GM12864 (cell line): ENCODE data around the gene ZNF639.
"Not testable (repeated sequence)": the region's sequence is repeated elsewhere in the genome, so short reads cannot be mapped to it uniquely, and the experiment has no call there.

Experiments
- DNase-seq: peaks from one replicate; pipeline ENCODE4 v3.0.0-alpha.2; 2011; ENCODE audit warnings: low read depth
- H3K4me3 ChIP-seq: 2 replicates; pipeline ENCODE4 v1.5.1; 2011; ENCODE audit warnings: mild to moderate bottlenecking, low read depth, low read length, control low read depth
- CTCF ChIP-seq: IDR thresholded peaks from 2 replicates; pipeline ENCODE4 v1.5.1; 2011; ENCODE audit warnings: low read depth, mild to moderate bottlenecking, moderate library complexity, low read length, control low read depth, inconsistent platforms; ENCODE audit errors: missing control alignments

ZNF639 gene

GRCh38 chr3:179322286-179323196 is at the start of gene ZNF639:
Gene ZNF639, plus strand, starts transcription at chr3:179323031. Its CDS starts 5,263 bp downstream, at chr3:179328294.
- peak; percentile 77 for TF ChIP-seq CTCF
- DNase-seq: peak; percentile 66

GRCh38 chr3:179274434-179274833 is 48.4 kb upstream of the ZNF639 start:
- not testable (repeated sequence) for DNase-seq, H3K4me3 ChIP-seq

More at GRCh38 chr3:179322286-179323196, at the start of gene ZNF639:
- H3K4me3 ChIP-seq: peak within 1 kb of the TSS; percentile 98

GRCh38 chr3:179276001-179276400 is 46.8 kb upstream of the ZNF639 start:
- no peak for TF ChIP-seq CTCF

GRCh38 chr3:179276743-179277142 is 46.1 kb upstream of the ZNF639 start:
- DNase-seq: no peak
- no peak for TF ChIP-seq CTCF
- no peak overlapping the region for H3K4me3 ChIP-seq

More at GRCh38 chr3:179276001-179276400, 46.8 kb upstream of the ZNF639 start:
- DNase-seq: no peak
- no peak overlapping the region for H3K4me3 ChIP-seq

- no peak for DNase-seq
- TF ChIP-seq CTCF: no peak
These were observed 44.7 kb upstream of the ZNF639 start for GRCh38 chr3:179278151-179278550.

GRCh38 chr3:179278932-179279693 is 43.7 kb upstream of the ZNF639 start:
- DNase-seq: no peak

More at GRCh38 chr3:179278151-179278550, 44.7 kb upstream of the ZNF639 start:
- no peak overlapping the region for H3K4me3 ChIP-seq

More at GRCh38 chr3:179278932-179279693, 43.7 kb upstream of the ZNF639 start:
- H3K4me3 ChIP-seq: no peak overlapping the region
- no peak for TF ChIP-seq CTCF
